Activated CD4-positive, alpha-beta T cell treated with anti-CD3 and anti-CD28 coated beads for 36 hours (primary cell): ENCODE data around the gene GABRG3. TPM values are rescaled to one million over a fixed set of nuclear protein-coding genes. Genes with fewer than 3 reads are reported as not detected.

Experiments
- ATAC-seq: fragments of 200-7000 bp; cut with Tn5 transposase; one replicate; pipeline ENCODE4 v1.10.0; 2021; ENCODE audit warnings: mild to moderate bottlenecking, moderate library complexity
- CTCF ChIA-PET: fragments of 350-600 bp; sonication (Branson Sonifier 250); formaldehyde crosslinking; loops from one replicate; lab custom pipeline; 2021; ENCODE audit warnings: antibody characterized with exemption; lab: Charles Lee
- POLR2A ChIA-PET: fragments of 350-600 bp; sonication (Branson Sonifier 250); formaldehyde crosslinking; loops from one replicate; lab custom pipeline; 2021; ENCODE audit warnings: antibody characterized with exemption, inconsistent platforms; lab: Charles Lee
- DNase-seq: peaks from one replicate; pipeline ENCODE4 v3.0.0-alpha.2; 2020
- H3K27ac Mint-ChIP-seq: one replicate; pipeline ENCODE4 v1.8.0; 2021; ENCODE audit warnings: mixed read lengths
- H3K27me3 Mint-ChIP-seq: one replicate; pipeline ENCODE4 v1.8.0; 2021; ENCODE audit warnings: mixed read lengths
- H3K36me3 Mint-ChIP-seq: one replicate; pipeline ENCODE4 v1.8.0; 2021; ENCODE audit warnings: low read depth, mixed read lengths
- H3K4me1 Mint-ChIP-seq: one replicate; pipeline ENCODE4 v1.8.0; 2021; ENCODE audit warnings: mixed read lengths
- H3K4me3 Mint-ChIP-seq: one replicate; pipeline ENCODE4 v1.8.0; 2021; ENCODE audit warnings: mild to moderate bottlenecking, moderate library complexity, mixed read lengths
- H3K9me3 Mint-ChIP-seq: one replicate; pipeline ENCODE4 v1.8.0; 2021; ENCODE audit warnings: low read depth, mixed read lengths
- intact Hi-C, 2 experiments: fragments of 100-400 bp; cut with DNase I in 1 of 2; cut with micrococcal nuclease in 1 of 2; formaldehyde crosslinking; loops; one replicate each; pipeline versions ENCODE4 v1.14.2 to v1.15.1; 2022 to 2024; cut with DNase I, micrococcal nuclease
- total RNA-seq, 2 experiments: library from RNA; stranded (reverse); gene quantifications; one replicate each; pipeline ENCODE4 v1.2.3, GENCODE V29; 2021

GABRG3 gene
- total RNA-seq, 2 experiments from 2014 or later: not detected

- no peaks in the 10 kb centered on the region for H3K36me3 Mint-ChIP-seq
- ChIA-PET POLR2A (no interaction called here), CTCF (no interaction called here)
- H3K27me3 Mint-ChIP-seq: no peaks in the 10 kb centered on the region
- H3K9me3 Mint-ChIP-seq: peaks cover 15% of the 10 kb centered on the region
- H3K4me3 Mint-ChIP-seq: no peak overlapping the region
- intact Hi-C loops: no loop called here
- H3K27ac Mint-ChIP-seq: no peak overlapping the region
- H3K4me1 Mint-ChIP-seq: no peaks in the 10 kb centered on the region
- DNase-seq (no peak), ATAC-seq (no peak)
These were observed 458.6 kb downstream of the GABRG3 start for GRCh38 chr15:27429577-27429976.

- ChIA-PET CTCF (no interaction called here), POLR2A (no interaction called here)
- Mint-ChIP-seq H3K27ac (no peak overlapping the region), H3K36me3 (no peaks in the 10 kb centered on the region), H3K9me3 (peaks cover 20% of the 10 kb centered on the region), H3K4me3 (no peak overlapping the region), H3K27me3 (no peaks in the 10 kb centered on the region), H3K4me1 (no peaks in the 10 kb centered on the region)
- ATAC-seq (no peak), DNase-seq (no peak)
- intact Hi-C loops: no loop called here
These were observed 462.6 kb downstream of the GABRG3 start for GRCh38 chr15:27433604-27434003.

GRCh38 chr15:27438403-27439375 lies 467.7 kb downstream of the GABRG3 start:
- no peak for ATAC-seq
- intact Hi-C loops: no loop called here
- no peak for DNase-seq
- ChIA-PET POLR2A (no interaction called here), CTCF (no interaction called here)
- H3K4me1 Mint-ChIP-seq: no peaks in the 10 kb centered on the region
- H3K27ac Mint-ChIP-seq: no peak overlapping the region
- H3K4me3 Mint-ChIP-seq: no peak overlapping the region
- peaks cover 26% of the 10 kb centered on the region for H3K9me3 Mint-ChIP-seq
- no peaks in the 10 kb centered on the region for H3K36me3 Mint-ChIP-seq
- no peaks in the 10 kb centered on the region for H3K27me3 Mint-ChIP-seq

- DNase-seq (no peak), ATAC-seq (no peak)
- POLR2A ChIA-PET: no interaction called here
- Mint-ChIP-seq H3K4me1 (no peaks in the 10 kb centered on the region), H3K4me3 (no peak overlapping the region), H3K27me3 (no peaks in the 10 kb centered on the region), H3K9me3 (peaks cover 22% of the 10 kb centered on the region), H3K27ac (no peak overlapping the region), H3K36me3 (no peaks in the 10 kb centered on the region)
- intact Hi-C loops: no loop called here
- CTCF ChIA-PET: no interaction called here
These were observed 470.1 kb downstream of the GABRG3 start for GRCh38 chr15:27441120-27441519.

- Mint-ChIP-seq H3K36me3 (no peaks in the 10 kb centered on the region), H3K4me3 (no peak overlapping the region), H3K27ac (no peak overlapping the region), H3K9me3 (peaks cover 13% of the 10 kb centered on the region), H3K4me1 (no peaks in the 10 kb centered on the region), H3K27me3 (no peaks in the 10 kb centered on the region)
- DNase-seq (no peak), ATAC-seq (no peak)
- intact Hi-C loops: no loop called here
- ChIA-PET CTCF (no interaction called here), POLR2A (no interaction called here)
These were observed 477.3 kb downstream of the GABRG3 start for GRCh38 chr15:27448234-27448633.

- no peak overlapping the region for H3K4me3 Mint-ChIP-seq
- H3K9me3 Mint-ChIP-seq: peaks cover 13% of the 10 kb centered on the region
- no peak overlapping the region for H3K27ac Mint-ChIP-seq
- intact Hi-C loops: no loop called here
- H3K27me3 Mint-ChIP-seq: no peaks in the 10 kb centered on the region
- DNase-seq (no peak), ATAC-seq (no peak)
- POLR2A ChIA-PET: no interaction called here
- H3K4me1 Mint-ChIP-seq: no peaks in the 10 kb centered on the region
- H3K36me3 Mint-ChIP-seq: no peaks in the 10 kb centered on the region
- CTCF ChIA-PET: no interaction called here
These were observed 478.0 kb downstream of the GABRG3 start for GRCh38 chr15:27448986-27449385.

GRCh38 chr15:27449941-27450340 lies 479.0 kb downstream of the GABRG3 start:
- Mint-ChIP-seq H3K36me3 (no peaks in the 10 kb centered on the region), H3K27me3 (no peaks in the 10 kb centered on the region), H3K27ac (no peak overlapping the region), H3K4me1 (no peaks in the 10 kb centered on the region), H3K4me3 (no peak overlapping the region), H3K9me3 (peaks cover 13% of the 10 kb centered on the region)
- ATAC-seq (no peak), DNase-seq (no peak)
- intact Hi-C loops: no loop called here
- ChIA-PET POLR2A (no interaction called here), CTCF (no interaction called here)

GRCh38 chr15:27454281-27455075 lies 483.5 kb downstream of the GABRG3 start:
- intact Hi-C loops: no loop called here
- CTCF ChIA-PET: no interaction called here
- Mint-ChIP-seq H3K27ac (no peak overlapping the region), H3K4me3 (no peak overlapping the region), H3K36me3 (no peaks in the 10 kb centered on the region), H3K9me3 (peaks cover 5% of the 10 kb centered on the region), H3K27me3 (no peaks in the 10 kb centered on the region), H3K4me1 (no peaks in the 10 kb centered on the region)
- POLR2A ChIA-PET: no interaction called here
- ATAC-seq (no peak), DNase-seq (no peak)

GRCh38 chr15:27456807-27457206 lies 485.8 kb downstream of the GABRG3 start:
- DNase-seq (no peak), ATAC-seq (no peak)
- intact Hi-C loops: no loop called here
- Mint-ChIP-seq H3K4me1 (no peaks in the 10 kb centered on the region), H3K27me3 (no peaks in the 10 kb centered on the region), H3K4me3 (no peak overlapping the region), H3K36me3 (no peaks in the 10 kb centered on the region), H3K9me3 (peaks cover 4% of the 10 kb centered on the region), H3K27ac (no peak overlapping the region)
- ChIA-PET POLR2A (no interaction called here), CTCF (no interaction called here)

- H3K36me3 Mint-ChIP-seq: no peaks in the 10 kb centered on the region
- H3K9me3 Mint-ChIP-seq: peaks cover 8% of the 10 kb centered on the region
- DNase-seq (no peak), ATAC-seq (no peak)
- H3K27me3 Mint-ChIP-seq: no peaks in the 10 kb centered on the region
- H3K4me3 Mint-ChIP-seq: no peak overlapping the region
- no peak overlapping the region for H3K27ac Mint-ChIP-seq
- intact Hi-C loops: no loop called here
- POLR2A ChIA-PET: no interaction called here
- CTCF ChIA-PET: interaction anchor here (0.6 kb wide), 1 partner anchor 249 kb away, joined by 3 read pairs; no protein-coding TSS in a partner anchor
- no peaks in the 10 kb centered on the region for H3K4me1 Mint-ChIP-seq
These were observed 486.8 kb downstream of the GABRG3 start for GRCh38 chr15:27457766-27458165.

GRCh38 chr15:27458345-27459084 lies 487.5 kb downstream of the GABRG3 start:
- no peaks in the 10 kb centered on the region for H3K27me3 Mint-ChIP-seq
- intact Hi-C loops: no loop called here
- no peak for DNase-seq
- POLR2A ChIA-PET: interaction anchor here (0.6 kb wide), 1 partner anchor 169 kb away, joined by 3 read pairs; no protein-coding TSS in a partner anchor
- H3K4me3 Mint-ChIP-seq: no peak overlapping the region
- no peaks in the 10 kb centered on the region for H3K4me1 Mint-ChIP-seq
- CTCF ChIA-PET: interaction anchor here (0.6 kb wide), 2 partner anchors 250 to 1763 kb away, joined by 3 read pairs; no protein-coding TSS in a partner anchor
- peaks cover 8% of the 10 kb centered on the region for H3K9me3 Mint-ChIP-seq
- ATAC-seq: no peak
- H3K27ac Mint-ChIP-seq: no peak overlapping the region
- H3K36me3 Mint-ChIP-seq: no peaks in the 10 kb centered on the region
